ENCODE measurements around the gene CACNA1B. TPM values are rescaled to one million over a fixed set of nuclear protein-coding genes. Genes with fewer than 3 reads are reported as not detected.

The CACNA1B gene
- polyA plus RNA-seq, 2 of the 4 experiments (the other 2 are of a cell fraction), result 0.03 to 0.06 TPM

DNA sequence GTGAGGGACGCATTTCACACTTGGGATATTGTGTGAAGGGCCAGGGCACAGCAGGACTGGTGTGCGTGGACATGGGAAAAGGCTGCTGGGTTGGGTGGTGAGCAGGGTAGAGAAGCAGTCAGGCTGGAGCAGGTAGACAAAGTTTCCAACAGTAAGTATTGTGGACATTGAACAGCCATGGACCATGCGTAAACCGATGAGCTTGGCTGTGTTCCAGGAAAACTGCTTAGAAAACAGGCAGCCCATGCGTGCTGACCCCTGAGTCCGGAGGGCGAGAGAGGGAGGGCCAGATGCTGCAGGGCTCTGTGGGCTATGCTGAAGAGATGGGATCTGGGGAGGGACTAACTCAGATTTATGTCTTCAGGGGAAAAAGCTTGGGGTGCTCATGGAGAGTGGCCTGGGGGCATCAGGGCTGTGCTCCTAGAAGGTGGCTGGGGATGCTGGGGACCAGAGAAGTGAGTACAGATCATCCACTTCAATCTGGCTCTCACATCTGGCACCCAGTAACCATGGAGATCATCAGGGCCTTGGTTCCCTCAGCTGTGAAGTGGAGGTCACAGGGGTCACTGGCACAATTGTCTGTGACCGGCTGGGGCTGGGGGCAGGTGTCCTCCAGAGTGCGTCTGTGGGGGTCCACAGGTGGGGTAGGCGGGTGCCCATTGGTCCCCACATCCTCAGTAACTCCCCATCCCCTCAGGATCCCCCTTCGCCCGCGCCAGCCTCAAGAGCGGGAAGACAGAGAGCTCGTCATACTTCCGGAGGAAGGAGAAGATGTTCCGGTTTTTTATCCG lies 93.3 kb downstream of the CACNA1B start:
- WGBS (ENCODE audit: missing lambda C conversion rate), result 62% methylated on average over 18 of the region's 18 CpGs
- TF ChIP-seq MAFK (IDR thresholded peaks at IDR 0.05; ENCODE audit: partially characterized antibody) (no peak), ZFP36 (IDR thresholded peaks at IDR 0.05; ENCODE audit: borderline replicate concordance, partially characterized antibody) (no peak), CHD4 (IDR thresholded peaks at IDR 0.05; ENCODE audit: borderline replicate concordance) (no peak), RNF2 (IDR thresholded peaks at IDR 0.05; ENCODE audit: borderline replicate concordance, low read depth) (no peak), CHD2 (IDR thresholded peaks at IDR 0.05; ENCODE audit: low read length, partially characterized antibody) (no peak), RARB (CRISPR knock-in tag; IDR thresholded peaks at IDR 0.05) (no peak), ZSCAN20 (CRISPR knock-in tag; IDR thresholded peaks at IDR 0.05) (no peak), BHLHE40 (IDR thresholded peaks at IDR 0.05; ENCODE audit: low read depth, low read length) (no peak), HOXB5 (CRISPR knock-in tag; IDR thresholded peaks at IDR 0.05) (no peak), HEYL (CRISPR knock-in tag; IDR thresholded peaks at IDR 0.05) (no peak), KDM1A (IDR thresholded peaks at IDR 0.05; ENCODE audit: low read depth) (no peak), TFCP2L1 (CRISPR knock-in tag; IDR thresholded peaks at IDR 0.05) (no peak), HDAC2 (IDR thresholded peaks at IDR 0.05) (no peak), CBX2 (IDR thresholded peaks at IDR 0.05; ENCODE audit: borderline replicate concordance, low read depth) (no peak)
- TF ChIP-seq, protein P1, sequence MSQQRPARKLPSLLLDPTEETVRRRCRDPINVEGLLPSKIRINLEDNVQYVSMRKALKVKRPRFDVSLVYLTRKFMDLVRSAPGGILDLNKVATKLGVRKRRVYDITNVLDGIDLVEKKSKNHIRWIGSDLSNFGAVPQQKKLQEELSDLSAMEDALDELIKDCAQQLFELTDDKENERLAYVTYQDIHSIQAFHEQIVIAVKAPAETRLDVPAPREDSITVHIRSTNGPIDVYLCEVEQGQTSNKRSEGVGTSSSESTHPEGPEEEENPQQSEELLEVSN (IDR thresholded peaks at IDR 0.05; ENCODE audit: borderline replicate concordance, low read depth), result no peak
- TF ChIP-seq, protein P2, sequence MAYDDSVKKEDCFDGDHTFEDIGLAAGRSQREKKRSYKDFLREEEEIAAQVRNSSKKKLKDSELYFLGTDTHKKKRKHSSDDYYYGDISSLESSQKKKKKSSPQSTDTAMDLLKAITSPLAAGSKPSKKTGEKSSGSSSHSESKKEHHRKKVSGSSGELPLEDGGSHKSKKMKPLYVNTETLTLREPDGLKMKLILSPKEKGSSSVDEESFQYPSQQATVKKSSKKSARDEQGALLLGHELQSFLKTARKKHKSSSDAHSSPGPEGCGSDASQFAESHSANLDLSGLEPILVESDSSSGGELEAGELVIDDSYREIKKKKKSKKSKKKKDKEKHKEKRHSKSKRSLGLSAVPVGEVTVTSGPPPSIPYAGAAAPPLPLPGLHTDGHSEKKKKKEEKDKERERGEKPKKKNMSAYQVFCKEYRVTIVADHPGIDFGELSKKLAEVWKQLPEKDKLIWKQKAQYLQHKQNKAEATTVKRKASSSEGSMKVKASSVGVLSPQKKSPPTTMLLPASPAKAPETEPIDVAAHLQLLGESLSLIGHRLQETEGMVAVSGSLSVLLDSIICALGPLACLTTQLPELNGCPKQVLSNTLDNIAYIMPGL (CRISPR knock-in tag; IDR thresholded peaks at IDR 0.05; ENCODE audit: borderline replicate concordance), result no peak
- TF ChIP-seq, protein P3, sequence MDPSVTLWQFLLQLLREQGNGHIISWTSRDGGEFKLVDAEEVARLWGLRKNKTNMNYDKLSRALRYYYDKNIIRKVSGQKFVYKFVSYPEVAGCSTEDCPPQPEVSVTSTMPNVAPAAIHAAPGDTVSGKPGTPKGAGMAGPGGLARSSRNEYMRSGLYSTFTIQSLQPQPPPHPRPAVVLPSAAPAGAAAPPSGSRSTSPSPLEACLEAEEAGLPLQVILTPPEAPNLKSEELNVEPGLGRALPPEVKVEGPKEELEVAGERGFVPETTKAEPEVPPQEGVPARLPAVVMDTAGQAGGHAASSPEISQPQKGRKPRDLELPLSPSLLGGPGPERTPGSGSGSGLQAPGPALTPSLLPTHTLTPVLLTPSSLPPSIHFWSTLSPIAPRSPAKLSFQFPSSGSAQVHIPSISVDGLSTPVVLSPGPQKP (IDR thresholded peaks at IDR 0.05; ENCODE audit: low read depth, low read length), result no peak
- TF ChIP-seq, protein P4, sequence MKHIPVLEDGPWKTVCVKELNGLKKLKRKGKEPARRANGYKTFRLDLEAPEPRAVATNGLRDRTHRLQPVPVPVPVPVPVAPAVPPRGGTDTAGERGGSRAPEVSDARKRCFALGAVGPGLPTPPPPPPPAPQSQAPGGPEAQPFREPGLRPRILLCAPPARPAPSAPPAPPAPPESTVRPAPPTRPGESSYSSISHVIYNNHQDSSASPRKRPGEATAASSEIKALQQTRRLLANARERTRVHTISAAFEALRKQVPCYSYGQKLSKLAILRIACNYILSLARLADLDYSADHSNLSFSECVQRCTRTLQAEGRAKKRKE (CRISPR knock-in tag; IDR thresholded peaks at IDR 0.05; ENCODE audit: low read depth), result no peak
- TF ChIP-seq, protein P5, sequence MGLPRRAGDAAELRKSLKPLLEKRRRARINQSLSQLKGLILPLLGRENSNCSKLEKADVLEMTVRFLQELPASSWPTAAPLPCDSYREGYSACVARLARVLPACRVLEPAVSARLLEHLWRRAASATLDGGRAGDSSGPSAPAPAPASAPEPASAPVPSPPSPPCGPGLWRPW (IDR thresholded peaks at IDR 0.05), result no peak
- POLR2A ChIA-PET, result no interaction called here

DNA sequence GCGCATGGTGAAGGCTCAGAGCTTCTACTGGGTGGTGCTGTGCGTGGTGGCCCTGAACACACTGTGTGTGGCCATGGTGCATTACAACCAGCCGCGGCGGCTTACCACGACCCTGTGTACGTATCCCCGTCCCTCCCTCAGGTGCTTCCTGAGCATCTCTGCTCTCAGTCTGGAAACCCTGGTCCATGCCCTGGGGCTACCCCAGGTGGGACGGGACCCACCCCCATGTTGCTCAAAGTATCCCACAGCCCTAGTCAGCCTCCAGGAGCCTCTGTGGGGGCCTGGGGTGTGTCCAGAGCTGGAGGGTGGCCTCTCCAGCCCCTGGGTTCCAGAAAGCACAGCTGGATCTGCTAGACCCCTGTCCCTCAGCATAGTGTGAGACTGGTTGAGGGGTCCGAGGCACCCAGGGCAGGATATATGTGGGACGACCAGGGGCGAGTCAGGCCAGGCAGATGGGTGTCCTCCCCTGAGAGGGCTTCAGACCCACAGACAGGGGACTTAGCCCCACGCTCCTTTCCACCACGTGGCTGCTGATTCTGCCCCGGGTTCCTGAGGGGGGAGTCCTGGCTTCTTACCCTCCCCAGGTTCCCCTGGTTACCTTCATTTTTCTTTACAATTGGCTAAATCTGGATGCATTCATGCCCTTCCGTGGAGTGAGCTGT lies 94.0 kb downstream of the CACNA1B start:
- H3K4me2 ChIP-seq, result no peak overlapping the region
- no peaks in the 10 kb centered on the region for H3K4me1 ChIP-seq
- no peaks in the 10 kb centered on the region for H3K9me3 ChIP-seq
- DNase-seq (ENCODE audit: low read depth in 1 of 2, low spot score in 1 of 2) (no peak), ATAC-seq (no peak), FAIRE-seq (no peak)
- no peak for TF ChIP-seq NFE2L2 (conservative IDR thresholded peaks at IDR 0.05; ENCODE audit: low read length)
- no peak overlapping the region for H3K4me3 ChIP-seq
- ChIA-PET CTCF (interaction anchor here (1.3 kb wide), 1 partner anchor 299 kb away, joined by 4 read pairs; no protein-coding TSS in a partner anchor), POLR2A (no interaction called here)
- H3K27ac ChIP-seq, result no peak overlapping the region
- WGBS (ENCODE audit: missing lambda C conversion rate), result 63% methylated on average over 12 of the region's 16 CpGs

More for the DNA sequence above, 93.3 kb downstream of the CACNA1B start:
- ATAC-seq (no peak), DNase-seq (ENCODE audit: low read depth in 1 of 2, low spot score in 1 of 2) (no peak), FAIRE-seq (no peak)
- no peak overlapping the region for H3K4me3 ChIP-seq
- no peak overlapping the region for H3K27ac ChIP-seq
- no peaks in the 10 kb centered on the region for H3K4me1 ChIP-seq
- H3K4me2 ChIP-seq, result no peak overlapping the region
- no peaks in the 10 kb centered on the region for H3K9me3 ChIP-seq
- CTCF ChIA-PET, result interaction anchor here (1.3 kb wide), 1 partner anchor 298 kb away, joined by 4 read pairs; no protein-coding TSS in a partner anchor
